Measurements from ENCODE around the gene PITX2. TPM values are rescaled to one million over a fixed set of nuclear protein-coding genes. Genes with fewer than 3 reads are reported as not detected.
A peak's percentile ranks its signal among the peaks of the same experiment; 100 is the strongest.

The PITX2 gene
- total and polyA plus RNA-seq, 2 experiments from 2014 or later, result 4.3 to 5.6 TPM

GRCh38 chr4:110660755-110661154 lies 37.9 kb upstream of the PITX2 start:
- no peak overlapping the region for H3K4me2 ChIP-seq (ENCODE audit: unreplicated experiment)
- peaks cover 16% of the 10 kb centered on the region for H3K4me1 ChIP-seq (ENCODE audit: insufficient read depth)
- no peaks in the 10 kb centered on the region; the same call in 1 of the 2 replicates for H3K27me3 ChIP-seq (replicated peaks; ENCODE audit: insufficient read depth)
- H3K4me3 ChIP-seq, result no peak overlapping the region
- H3K9me3 ChIP-seq (ENCODE audit: low read depth), result no peaks in the 10 kb centered on the region
- WGBS, 2 experiments (ENCODE audit: low coverage in 1 of 2, low lambda C conversion rate in 2 of 2, missing lambda C conversion rate in 2 of 2), result 93 to 98% methylated on average over 2 of the region's 2 CpGs
- in situ Hi-C loops (cut with MboI), result no loop called here
- no peaks in the 10 kb centered on the region for H3K79me2 ChIP-seq (ENCODE audit: insufficient read depth)
- no peak overlapping the region for H3K27ac ChIP-seq
- no peak overlapping the region for H2AFZ ChIP-seq
- H3K9me2 ChIP-seq (ENCODE audit: insufficient read depth), result no peaks in the 10 kb centered on the region
- no peak for DNase-seq
- H3F3A ChIP-seq (ENCODE audit: insufficient read depth), result no peaks in the 10 kb centered on the region
- H3K36me3 ChIP-seq (ENCODE audit: low read depth), result no peaks in the 10 kb centered on the region
- H3K9ac ChIP-seq, result no peak overlapping the region
- TF ChIP-seq EZH2 (IDR thresholded peaks at IDR 0.05; ENCODE audit: insufficient read depth, poor library complexity, severe bottlenecking), result no peak
- no peak for TF ChIP-seq EZH2phosphoT487 (IDR thresholded peaks at IDR 0.05; ENCODE audit: insufficient read depth, low read depth)
- H4K20me1 ChIP-seq (ENCODE audit: insufficient read depth), result no peaks in the 10 kb centered on the region

DNA sequence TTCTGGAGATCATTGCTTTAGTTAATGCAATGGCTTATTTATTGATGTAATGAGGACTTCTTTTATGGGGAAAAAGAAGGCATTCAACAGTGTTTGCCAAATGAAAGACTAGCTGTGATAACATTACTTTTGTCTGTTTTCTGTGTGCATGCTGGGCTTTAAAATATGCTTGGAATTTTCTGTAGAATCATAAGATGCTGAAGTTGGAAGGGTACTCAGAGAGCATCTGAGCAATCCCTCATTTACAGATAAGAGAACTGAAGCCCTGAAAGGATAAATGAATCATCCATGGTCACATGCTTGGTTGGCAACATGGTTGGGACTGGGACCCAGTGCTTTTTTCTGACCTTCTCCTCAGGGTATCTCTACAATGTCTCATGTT lies 31.4 kb upstream of the PITX2 start:
- no peaks in the 10 kb centered on the region for H3K36me3 ChIP-seq (ENCODE audit: low read depth)
- no peaks in the 10 kb centered on the region for H3K9me2 ChIP-seq (ENCODE audit: insufficient read depth)
- H3K9me3 ChIP-seq (ENCODE audit: low read depth), result no peaks in the 10 kb centered on the region
- H3K4me1 ChIP-seq (ENCODE audit: insufficient read depth), result peaks cover 13% of the 10 kb centered on the region
- H3K79me2 ChIP-seq (ENCODE audit: insufficient read depth), result no peaks in the 10 kb centered on the region
- TF ChIP-seq EZH2phosphoT487 (IDR thresholded peaks at IDR 0.05; ENCODE audit: insufficient read depth, low read depth) (no peak), EZH2 (IDR thresholded peaks at IDR 0.05; ENCODE audit: insufficient read depth, poor library complexity, severe bottlenecking) (no peak)
- DNase-seq, result peak; percentile 31
- H3K4me3 ChIP-seq, result no peak overlapping the region
- H2AFZ ChIP-seq, result no peak overlapping the region
- peak overlapping the region; percentile 39 for H3K4me2 ChIP-seq (ENCODE audit: unreplicated experiment)
- no peak overlapping the region for H3K27ac ChIP-seq
- in situ Hi-C loops (cut with MboI), result no loop called here
- no peak overlapping the region for H3K9ac ChIP-seq
- H3K27me3 ChIP-seq (replicated peaks; ENCODE audit: insufficient read depth), result no peaks in the 10 kb centered on the region; the same call in 1 of the 2 replicates
- H4K20me1 ChIP-seq (ENCODE audit: insufficient read depth), result no peaks in the 10 kb centered on the region
- peaks cover 9% of the 10 kb centered on the region; the same call in 1 of the 2 replicates for H3F3A ChIP-seq (ENCODE audit: insufficient read depth)

- 66 to 69% methylated on average over 6 of the region's 6 CpGs for WGBS, 2 experiments (ENCODE audit: low coverage in 1 of 2, low lambda C conversion rate in 2 of 2, missing lambda C conversion rate in 2 of 2)
- Histone ChIP-seq H3K27me3 (replicated peaks; ENCODE audit: insufficient read depth) (no peaks in the 10 kb centered on the region; the same call in 1 of the 2 replicates), H4K20me1 (ENCODE audit: insufficient read depth) (no peaks in the 10 kb centered on the region), H3K9ac (no peak overlapping the region), H2AFZ (no peak overlapping the region), H3K79me2 (ENCODE audit: insufficient read depth) (no peaks in the 10 kb centered on the region), H3F3A (ENCODE audit: insufficient read depth) (peaks cover 9% of the 10 kb centered on the region; the same call in 1 of the 2 replicates), H3K27ac (no peak overlapping the region), H3K4me1 (ENCODE audit: insufficient read depth) (peaks cover 13% of the 10 kb centered on the region), H3K9me2 (ENCODE audit: insufficient read depth) (no peaks in the 10 kb centered on the region), H3K4me3 (no peak overlapping the region), H3K4me2 (ENCODE audit: unreplicated experiment) (peak overlapping the region; percentile 39), H3K36me3 (ENCODE audit: low read depth) (no peaks in the 10 kb centered on the region), H3K9me3 (ENCODE audit: low read depth) (no peaks in the 10 kb centered on the region)
- in situ Hi-C loops (cut with MboI), result no loop called here
- TF ChIP-seq EZH2phosphoT487 (IDR thresholded peaks at IDR 0.05; ENCODE audit: insufficient read depth, low read depth) (no peak), EZH2 (IDR thresholded peaks at IDR 0.05; ENCODE audit: insufficient read depth, poor library complexity, severe bottlenecking) (no peak)
- no peak for DNase-seq
Measured at GRCh38 chr4:110653321-110654253, 30.7 kb upstream of the PITX2 start.

GRCh38 chr4:110644008-110644407 lies 21.1 kb upstream of the PITX2 start:
- Histone ChIP-seq H3F3A (ENCODE audit: insufficient read depth) (no peaks in the 10 kb centered on the region), H3K27me3 (replicated peaks; ENCODE audit: insufficient read depth) (no peaks in the 10 kb centered on the region), H3K9me2 (ENCODE audit: insufficient read depth) (no peaks in the 10 kb centered on the region), H3K4me2 (ENCODE audit: unreplicated experiment) (no peak overlapping the region), H3K9ac (no peak overlapping the region), H3K4me3 (no peak overlapping the region), H2AFZ (no peak overlapping the region), H3K4me1 (ENCODE audit: insufficient read depth) (no peaks in the 10 kb centered on the region), H4K20me1 (ENCODE audit: insufficient read depth) (no peaks in the 10 kb centered on the region), H3K36me3 (ENCODE audit: low read depth) (no peaks in the 10 kb centered on the region), H3K27ac (no peak overlapping the region), H3K9me3 (ENCODE audit: low read depth) (no peaks in the 10 kb centered on the region), H3K79me2 (ENCODE audit: insufficient read depth) (no peaks in the 10 kb centered on the region)
- TF ChIP-seq EZH2phosphoT487 (IDR thresholded peaks at IDR 0.05; ENCODE audit: insufficient read depth, low read depth), result no peak
- no peak for TF ChIP-seq EZH2 (IDR thresholded peaks at IDR 0.05; ENCODE audit: insufficient read depth, poor library complexity, severe bottlenecking)
- 83% methylated on average over 1 of the region's 1 CpG for WGBS, 2 experiments (ENCODE audit: low coverage in 1 of 2, low lambda C conversion rate in 2 of 2, missing lambda C conversion rate in 2 of 2)
- in situ Hi-C loops (cut with MboI), result no loop called here
- no peak for DNase-seq
